Upper lobe of left lung (tissue), 4 donors: Measurements from ENCODE around the gene ZNF746.

ENCODE experiments used
- EP300 ChIP-seq, 4 donors: sonication (generic); formaldehyde crosslinking; IDR thresholded peaks; one replicate each; pipeline ENCODE4 v1.5.1; 2017; ENCODE audit warnings: antibody characterized with exemption in 4 of 4, control low read depth in 2 of 4
- POLR2A ChIP-seq, 4 donors: fragments of 450-650 bp; IDR thresholded peaks; one replicate each; pipeline ENCODE4 v1.5.1; 2016 to 2017; ENCODE audit warnings: antibody characterized with exemption in 4 of 4, mild to moderate bottlenecking in 2 of 4
- TF ChIP-seq, protein P1 (sequence below), 6 experiments: fragments of 450-650 bp in 4 of 6; fragments of 200-600 bp in 2 of 6; sonication (generic) in 2 of 6; IDR thresholded peaks; one replicate each; pipeline ENCODE4 v1.5.1; 2016 to 2019; ENCODE audit warnings: antibody characterized with exemption in 6 of 6

DNA sequence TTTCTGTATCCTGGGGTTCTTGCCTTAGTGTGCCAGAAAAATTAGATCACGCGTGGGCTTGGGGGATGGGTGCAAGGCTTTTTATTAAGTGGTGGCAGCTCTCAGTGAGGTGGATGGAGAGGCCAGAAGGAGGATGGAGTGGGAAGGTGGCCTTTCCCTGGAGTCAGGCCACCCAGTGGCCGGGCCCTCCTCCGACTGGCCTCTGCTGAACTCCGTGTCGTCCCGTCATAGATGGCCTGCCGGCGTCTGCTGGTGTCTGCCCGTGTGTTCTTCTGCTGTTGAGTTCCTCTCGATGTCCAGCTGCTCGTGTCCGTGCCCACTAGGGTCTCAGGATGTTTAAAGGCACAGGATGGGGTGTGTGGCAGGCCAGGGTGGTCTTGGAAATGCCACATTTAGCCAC, 4.0 kb upstream of the ZNF746 start:
- TF ChIP-seq, protein P1, sequence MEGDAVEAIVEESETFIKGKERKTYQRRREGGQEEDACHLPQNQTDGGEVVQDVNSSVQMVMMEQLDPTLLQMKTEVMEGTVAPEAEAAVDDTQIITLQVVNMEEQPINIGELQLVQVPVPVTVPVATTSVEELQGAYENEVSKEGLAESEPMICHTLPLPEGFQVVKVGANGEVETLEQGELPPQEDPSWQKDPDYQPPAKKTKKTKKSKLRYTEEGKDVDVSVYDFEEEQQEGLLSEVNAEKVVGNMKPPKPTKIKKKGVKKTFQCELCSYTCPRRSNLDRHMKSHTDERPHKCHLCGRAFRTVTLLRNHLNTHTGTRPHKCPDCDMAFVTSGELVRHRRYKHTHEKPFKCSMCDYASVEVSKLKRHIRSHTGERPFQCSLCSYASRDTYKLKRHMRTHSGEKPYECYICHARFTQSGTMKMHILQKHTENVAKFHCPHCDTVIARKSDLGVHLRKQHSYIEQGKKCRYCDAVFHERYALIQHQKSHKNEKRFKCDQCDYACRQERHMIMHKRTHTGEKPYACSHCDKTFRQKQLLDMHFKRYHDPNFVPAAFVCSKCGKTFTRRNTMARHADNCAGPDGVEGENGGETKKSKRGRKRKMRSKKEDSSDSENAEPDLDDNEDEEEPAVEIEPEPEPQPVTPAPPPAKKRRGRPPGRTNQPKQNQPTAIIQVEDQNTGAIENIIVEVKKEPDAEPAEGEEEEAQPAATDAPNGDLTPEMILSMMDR (IDR thresholded peaks at IDR 0.05), result no peak
- TF ChIP-seq POLR2A (IDR thresholded peaks at IDR 0.05) (no peak), EP300 (IDR thresholded peaks at IDR 0.05) (no peak)
